Stimulated activated naive CD8-positive, alpha-beta T cell treated with anti-CD3 and anti-CD28 coated beads, Interleukin-15, amount 100 ng/mL, for 72 hours (primary cell): Measurements from ENCODE around the gene HOXC12.

Experiments
- ATAC-seq: fragments of 150-1000 bp; cut with Tn5 transposase; 2 replicates; pipeline ENCODE4 v1.10.0; 2021; ENCODE audit warnings: mild to moderate bottlenecking, moderate library complexity
- DNase-seq, 2 donors: peaks; one replicate each; pipeline ENCODE4 v3.0.0; 2021 to 2022
- H3K27ac Mint-ChIP-seq, 2 donors: one replicate each; pipeline ENCODE4 v1.8.0; 2022; ENCODE audit warnings: mild to moderate bottlenecking in 2 of 2, mixed read lengths in 2 of 2, moderate library complexity in 2 of 2
- H3K27me3 Mint-ChIP-seq: one replicate; pipeline ENCODE4 v1.8.0; 2022; ENCODE audit warnings: mixed read lengths
- H3K4me1 Mint-ChIP-seq: one replicate; pipeline ENCODE4 v1.8.0; 2022; ENCODE audit warnings: mild to moderate bottlenecking, mixed read lengths
- H3K4me3 Mint-ChIP-seq, 2 donors: one replicate each; pipeline ENCODE4 v1.8.0; 2022; ENCODE audit warnings: mild to moderate bottlenecking in 2 of 2, mixed read lengths in 2 of 2, moderate library complexity in 1 of 2
- H3K9me3 Mint-ChIP-seq, 2 donors: one replicate each; pipeline ENCODE4 v1.8.0; 2022; ENCODE audit warnings: mixed read lengths in 2 of 2

Gene HOXC12

DNA sequence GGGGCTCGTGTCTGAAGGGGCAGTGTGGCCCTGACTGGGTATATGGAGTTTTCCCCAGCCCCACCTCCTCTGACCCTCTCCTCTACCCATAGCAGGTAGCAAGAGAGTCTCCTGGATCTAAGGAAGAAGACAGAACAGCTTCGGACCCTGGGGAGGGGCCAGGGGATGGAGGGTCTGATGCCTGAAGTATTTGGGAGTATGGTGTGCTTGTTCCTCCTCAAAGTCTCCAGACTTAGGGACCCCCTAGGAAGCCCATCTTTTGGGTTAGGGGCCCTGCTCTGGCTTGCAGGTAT lies 53.5 kb downstream of the HOXC12 start:
- DNase-seq (no peak), ATAC-seq (no peak)
- H3K9me3 Mint-ChIP-seq: no peaks in the 10 kb centered on the region
- peak overlapping the region in 1 of 2 donors; percentile 8 for H3K27ac Mint-ChIP-seq
- H3K4me1 Mint-ChIP-seq: peaks cover 45% of the 10 kb centered on the region
- peaks cover 100% of the 10 kb centered on the region for H3K27me3 Mint-ChIP-seq
- H3K4me3 Mint-ChIP-seq: peak overlapping the region in 1 of 2 donors; percentile 13
